PC-3 (cell line): ENCODE results near the gene PTDSS2. TPM values are rescaled to one million over a fixed set of nuclear protein-coding genes. Genes with fewer than 3 reads are reported as not detected.

ENCODE experiments used
- ATAC-seq: fragments of 200-7000 bp; cut with Tn5 transposase; 2 replicates; pipeline ENCODE4 v1.9.1; 2020; ENCODE audit warnings: mild to moderate bottlenecking, moderate library complexity
- BruUV-seq: library from RNA; stranded (reverse); fragments of 400-500 nt; replicated peaks from 2 replicates; lab custom pipeline; 2021; lab: Mats Ljungman, UMichigan
- CTCF ChIA-PET: fragments of 300-600 bp; sonication (Branson Sonifier 250); formaldehyde crosslinking; loops from one replicate; lab custom pipeline; 2022; ENCODE audit warnings: antibody characterized with exemption; lab: Charles Lee
- POLR2A ChIA-PET: fragments of 300-600 bp; sonication (Branson Sonifier 250); formaldehyde crosslinking; loops from one replicate; lab custom pipeline; 2022; ENCODE audit warnings: antibody characterized with exemption; ENCODE audit not compliant: unreplicated experiment; lab: Charles Lee
- DNase-seq: peaks from one replicate; pipeline ENCODE4 v3.0.0-alpha.2; 2015
- H2AFZ ChIP-seq: fragments of 300-600 bp; sonication (generic); 2 replicates; pipeline ENCODE4 v1.6.0; 2016; ENCODE audit warnings: antibody characterized with exemption, low read length
- H3F3A ChIP-seq: fragments of 300-600 bp; sonication (generic); one replicate; pipeline ENCODE4 v1.6.0; 2017; ENCODE audit warnings: antibody characterized with exemption, low read length, control low read depth, mild to moderate bottlenecking; ENCODE audit not compliant: unreplicated experiment
- H3K27ac ChIP-seq: fragments of 300-600 bp; sonication (generic); 2 replicates; pipeline ENCODE4 v1.5.1; 2016; ENCODE audit warnings: mild to moderate bottlenecking, low read length
- H3K27me3 ChIP-seq: fragments of 300-600 bp; sonication (generic); 2 replicates; pipeline ENCODE4 v1.6.1; 2016; ENCODE audit warnings: low read length, mixed read lengths
- H3K36me3 ChIP-seq: fragments of 300-600 bp; sonication (generic); 2 replicates; pipeline ENCODE4 v1.6.1; 2016; ENCODE audit warnings: low read depth, mixed run types, low read length, mixed read lengths
- H3K4me1 ChIP-seq: fragments of 300-600 bp; sonication (generic); 2 replicates; pipeline ENCODE4 v1.5.1; 2016; ENCODE audit warnings: low read length; ENCODE audit not compliant: insufficient read depth
- H3K4me2 ChIP-seq: fragments of 300-600 bp; sonication (generic); 2 replicates; pipeline ENCODE4 v1.6.0; 2016; ENCODE audit warnings: low read length
- H3K4me3 ChIP-seq: fragments of 300-600 bp; sonication (generic); 2 replicates; pipeline ENCODE4 v1.5.1; 2016; ENCODE audit warnings: mild to moderate bottlenecking, low read length, mixed read lengths
- H3K79me2 ChIP-seq: fragments of 300-600 bp; sonication (generic); 2 replicates; pipeline ENCODE4 v1.6.1; 2017; ENCODE audit warnings: low read length, mixed read lengths
- H3K9ac ChIP-seq: fragments of 300-600 bp; sonication (generic); 2 replicates; pipeline ENCODE4 v1.6.0; 2016; ENCODE audit warnings: mild to moderate bottlenecking, low read length
- H3K9me2 ChIP-seq: fragments of 300-600 bp; sonication (generic); replicated peaks from 2 replicates; pipeline ENCODE4 v1.6.1; 2016; ENCODE audit warnings: mixed run types, low read length, mixed read lengths
- H3K9me3 ChIP-seq: fragments of 300-600 bp; sonication (generic); 2 replicates; pipeline ENCODE4 v1.6.1; 2016; ENCODE audit warnings: low read length, mixed read lengths
- H4K20me1 ChIP-seq: fragments of 300-600 bp; sonication (generic); 2 replicates; pipeline ENCODE4 v1.6.1; 2016; ENCODE audit warnings: low read length, mixed read lengths
- EZH2 ChIP-seq: fragments of 300-600 bp; sonication (generic); IDR thresholded peaks from one replicate; pipeline ENCODE4 v1.6.1; 2017; ENCODE audit warnings: antibody characterized with exemption, mild to moderate bottlenecking, low read length; ENCODE audit not compliant: unreplicated experiment
- EZH2phosphoT487 ChIP-seq: fragments of 300-600 bp; sonication (generic); IDR thresholded peaks from 2 replicates; pipeline ENCODE4 v1.6.1; 2018; ENCODE audit warnings: mild to moderate bottlenecking, antibody characterized with exemption, low read length, borderline replicate concordance
- intact Hi-C: fragments of 100-400 bp; cut with micrococcal nuclease; formaldehyde crosslinking; loops from 2 replicates; pipeline ENCODE4 v1.9.0; 2023
- total RNA-seq: library from RNA; depleted of rRNA; stranded (reverse); fragments of >200 nt; gene quantifications from 2 replicates; pipeline ENCODE4 v1.2.3, GENCODE V29; 2014
- TF ChIP-seq, protein P1 (sequence below): fragments of 300-600 bp; sonication (generic); conservative IDR thresholded peaks from 2 replicates; pipeline ENCODE4 v1.5.1; 2017; ENCODE audit warnings: antibody characterized with exemption, low read depth, mild to moderate bottlenecking, low read length

Gene PTDSS2
- total RNA-seq, 1 experiment from 2014 or later, result 53.0 TPM

- Histone ChIP-seq H3K4me1 (peaks cover 7% of the 10 kb centered on the region; the same call in 1 of the 2 replicates), H3K4me3 (no peak overlapping the region), H3K4me2 (no peak overlapping the region), H3K79me2 (no peaks in the 10 kb centered on the region), H3F3A (no peaks in the 10 kb centered on the region), H3K9me3 (no peaks in the 10 kb centered on the region), H3K36me3 (peaks cover 21% of the 10 kb centered on the region), H4K20me1 (no peaks in the 10 kb centered on the region), H3K27me3 (no peaks in the 10 kb centered on the region), H3K9me2 (no peaks in the 10 kb centered on the region), H3K9ac (no peak overlapping the region), H2AFZ (no peak overlapping the region), H3K27ac (no peak overlapping the region)
- TF ChIP-seq, protein P1, sequence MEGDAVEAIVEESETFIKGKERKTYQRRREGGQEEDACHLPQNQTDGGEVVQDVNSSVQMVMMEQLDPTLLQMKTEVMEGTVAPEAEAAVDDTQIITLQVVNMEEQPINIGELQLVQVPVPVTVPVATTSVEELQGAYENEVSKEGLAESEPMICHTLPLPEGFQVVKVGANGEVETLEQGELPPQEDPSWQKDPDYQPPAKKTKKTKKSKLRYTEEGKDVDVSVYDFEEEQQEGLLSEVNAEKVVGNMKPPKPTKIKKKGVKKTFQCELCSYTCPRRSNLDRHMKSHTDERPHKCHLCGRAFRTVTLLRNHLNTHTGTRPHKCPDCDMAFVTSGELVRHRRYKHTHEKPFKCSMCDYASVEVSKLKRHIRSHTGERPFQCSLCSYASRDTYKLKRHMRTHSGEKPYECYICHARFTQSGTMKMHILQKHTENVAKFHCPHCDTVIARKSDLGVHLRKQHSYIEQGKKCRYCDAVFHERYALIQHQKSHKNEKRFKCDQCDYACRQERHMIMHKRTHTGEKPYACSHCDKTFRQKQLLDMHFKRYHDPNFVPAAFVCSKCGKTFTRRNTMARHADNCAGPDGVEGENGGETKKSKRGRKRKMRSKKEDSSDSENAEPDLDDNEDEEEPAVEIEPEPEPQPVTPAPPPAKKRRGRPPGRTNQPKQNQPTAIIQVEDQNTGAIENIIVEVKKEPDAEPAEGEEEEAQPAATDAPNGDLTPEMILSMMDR, result no peak
- TF ChIP-seq EZH2 (no peak), EZH2phosphoT487 (no peak)
- ATAC-seq (no peak), DNase-seq (no peak)
- ChIA-PET POLR2A (no interaction called here), CTCF (no interaction called here)
- BruUV-seq, result no TSS peak
- intact Hi-C loops, result no loop called here
Observed at GRCh38 chr11:403761-404431, 46.2 kb upstream of the PTDSS2 start.

DNA sequence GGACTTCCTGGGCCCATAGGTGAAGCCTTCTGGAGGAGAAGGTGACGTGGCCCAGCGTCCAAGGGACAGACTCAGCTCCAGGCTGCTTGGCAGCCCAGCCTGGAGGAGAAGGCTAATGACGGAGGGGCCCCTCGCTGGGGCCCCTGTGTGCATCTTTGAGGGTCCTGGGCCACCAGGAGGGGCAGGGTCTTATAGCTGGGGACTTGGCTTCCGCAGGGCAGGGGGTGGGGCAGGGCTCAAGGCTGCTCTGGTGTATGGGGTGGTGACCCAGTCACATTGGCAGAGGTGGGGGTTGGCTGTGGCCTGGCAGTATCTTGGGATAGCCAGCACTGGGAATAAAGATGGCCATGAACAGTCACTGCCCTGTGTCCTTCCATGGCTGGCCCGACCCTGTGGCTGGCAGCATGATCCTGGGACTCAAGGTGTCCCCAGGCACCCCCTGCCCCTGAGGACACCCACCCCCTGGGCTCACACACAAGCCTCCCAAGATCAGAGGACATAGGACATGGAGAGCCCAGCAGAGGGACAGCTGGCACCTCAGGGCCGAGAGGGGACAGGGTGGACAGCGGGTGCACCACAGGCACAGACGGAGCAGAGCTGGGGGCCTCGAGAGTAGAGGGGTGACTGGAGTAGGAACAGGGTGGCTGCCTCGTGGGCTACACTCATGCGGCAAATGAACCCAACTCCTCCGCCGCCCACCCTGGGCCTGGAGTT is 45.4 kb upstream of the PTDSS2 start:
- no peak for ATAC-seq
- intact Hi-C loops, result no loop called here
- H4K20me1 ChIP-seq, result no peaks in the 10 kb centered on the region
- ChIA-PET CTCF (no interaction called here), POLR2A (no interaction called here)
- no peak overlapping the region for H3K9ac ChIP-seq
- H3K4me3 ChIP-seq, result no peak overlapping the region
- H3K4me1 ChIP-seq, result peaks cover 7% of the 10 kb centered on the region; the same call in 1 of the 2 replicates
- BruUV-seq, result TSS peak; percentile 83
- no peak overlapping the region for H2AFZ ChIP-seq
- no peaks in the 10 kb centered on the region for H3K27me3 ChIP-seq
- DNase-seq, result no peak
- no peaks in the 10 kb centered on the region for H3K9me3 ChIP-seq
- no peaks in the 10 kb centered on the region for H3F3A ChIP-seq
- no peaks in the 10 kb centered on the region for H3K9me2 ChIP-seq
- no peak overlapping the region for H3K4me2 ChIP-seq
- no peak overlapping the region for H3K27ac ChIP-seq
- H3K36me3 ChIP-seq, result peaks cover 19% of the 10 kb centered on the region
- no peaks in the 10 kb centered on the region for H3K79me2 ChIP-seq
- TF ChIP-seq EZH2phosphoT487, result no peak
- TF ChIP-seq, protein P1, result no peak
- no peak for TF ChIP-seq EZH2
